Ovary (tissue), 3 donors: ENCODE results near the gene SLC38A1.

ENCODE experiments used
- CTCF ChIP-seq, 3 donors: fragments of 450-650 bp in 2 of 3; fragments of 200-600 bp in 1 of 3; IDR thresholded peaks; one replicate each; pipeline versions ENCODE4 v1.5.1 to v1.8.0; 2016 to 2022; ENCODE audit warnings: antibody characterized with exemption in 3 of 3, mild to moderate bottlenecking in 1 of 3
- POLR2A ChIP-seq: fragments of 450-650 bp; IDR thresholded peaks from one replicate; pipeline ENCODE4 v1.6.1; 2017; ENCODE audit warnings: antibody characterized with exemption, mild to moderate bottlenecking, moderate library complexity
- donor health status: DM: no; HTN: no; CAD: no.

GRCh38 chr12:46244273-46244915 is 24.4 kb downstream of the SLC38A1 start:
- TF ChIP-seq POLR2A (no peak), CTCF (IDR thresholded peaks at IDR 0.05) (no peak)
